ENCODE measurements around the gene UBE3B. TPM values are rescaled to one million over a fixed set of nuclear protein-coding genes. Genes with fewer than 3 reads are reported as not detected.
A peak's percentile ranks its signal among the peaks of the same experiment; 100 is the strongest.

Gene UBE3B
- total and polyA plus RNA-seq, 9 donors: 12.1 to 53.4 (median 33.2) TPM

DNA sequence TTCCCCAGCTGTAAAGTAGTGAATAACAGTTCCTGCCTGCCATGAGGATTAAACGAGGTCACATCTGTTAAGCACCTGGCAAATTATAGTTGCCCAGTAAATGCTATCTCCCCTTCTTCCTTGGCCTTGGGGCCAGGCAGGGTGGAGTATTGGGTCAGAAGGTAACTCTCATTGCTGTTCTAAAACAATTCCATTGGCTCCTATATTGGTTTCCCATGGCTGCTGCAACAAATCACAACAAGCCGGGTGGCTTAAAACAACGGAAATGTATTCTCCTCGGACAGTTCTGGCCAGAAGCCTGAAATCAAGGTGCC is 63.9 kb downstream of the UBE3B start:
- no peaks in the 10 kb centered on the region for H3K27me3 ChIP-seq
- DNase-seq: peak in 1 of 5 donors; percentile 38
- H3K4me1 ChIP-seq (ENCODE audit: insufficient read depth): peaks cover 5% of the 10 kb centered on the region
- no peak overlapping the region for H3K27ac ChIP-seq
- H3K4me3 ChIP-seq: no peak overlapping the region
- 21 to 32% (median 25%) methylated on average over 4 of the region's 4 CpGs for WGBS, 3 donors
- intact Hi-C loops (cut with DNase I): no loop called here
- TF ChIP-seq CTCF (IDR thresholded peaks at IDR 0.05) (no peak), POLR2A (IDR thresholded peaks at IDR 0.05) (no peak), EP300 (IDR thresholded peaks at IDR 0.05) (no peak)
- no peaks in the 10 kb centered on the region for H3K36me3 ChIP-seq
- no peaks in the 10 kb centered on the region for H3K9me3 ChIP-seq

DNA sequence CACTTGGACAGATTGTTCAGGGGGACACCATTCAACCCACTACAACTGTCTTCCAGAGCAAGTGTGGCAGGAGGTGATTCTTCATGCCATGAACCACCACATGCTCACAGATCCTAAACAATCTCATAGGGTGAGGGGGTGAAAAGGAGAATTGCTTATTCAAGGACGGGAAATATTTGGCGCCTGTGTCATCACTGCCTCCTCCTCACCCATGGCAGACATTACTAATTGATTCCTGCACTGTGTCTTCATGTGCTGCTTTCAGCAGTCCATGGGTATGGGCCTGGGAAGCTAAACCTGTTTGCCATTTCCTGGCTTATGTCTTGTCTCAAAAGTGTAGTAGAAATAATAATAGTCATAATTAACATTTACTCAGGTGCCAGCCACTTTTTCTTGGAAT is 64.6 kb downstream of the UBE3B start:
- H3K4me3 ChIP-seq: no peak overlapping the region
- no peaks in the 10 kb centered on the region for H3K27me3 ChIP-seq
- TF ChIP-seq CTCF (IDR thresholded peaks at IDR 0.05): no peak
- no peak for TF ChIP-seq POLR2A (IDR thresholded peaks at IDR 0.05)
- no peak for TF ChIP-seq EP300 (IDR thresholded peaks at IDR 0.05)
- H3K27ac ChIP-seq: no peak overlapping the region
- peaks cover 5% of the 10 kb centered on the region for H3K4me1 ChIP-seq (ENCODE audit: insufficient read depth)
- DNase-seq: no peak
- H3K9me3 ChIP-seq: no peaks in the 10 kb centered on the region
- intact Hi-C loops (cut with DNase I): no loop called here
- 30 to 60% (median 36%) methylated on average over 2 of the region's 2 CpGs for WGBS, 3 donors
- H3K36me3 ChIP-seq: no peaks in the 10 kb centered on the region

GRCh38 chr12:109542876-109543275 is 65.4 kb downstream of the UBE3B start:
- TF ChIP-seq EP300 (IDR thresholded peaks at IDR 0.05) (no peak), POLR2A (IDR thresholded peaks at IDR 0.05) (no peak), CTCF (IDR thresholded peaks at IDR 0.05) (no peak)
- no peak for DNase-seq
- intact Hi-C loops (cut with DNase I): no loop called here
- H3K9me3 ChIP-seq: no peaks in the 10 kb centered on the region
- no peaks in the 10 kb centered on the region for H3K27me3 ChIP-seq
- peaks cover 5% of the 10 kb centered on the region for H3K4me1 ChIP-seq (ENCODE audit: insufficient read depth)
- H3K36me3 ChIP-seq: no peaks in the 10 kb centered on the region
- 82 to 89% (median 87%) methylated on average over 6 of the region's 6 CpGs for WGBS, 3 donors
- no peak overlapping the region for H3K4me3 ChIP-seq
- no peak overlapping the region for H3K27ac ChIP-seq

- no peaks in the 10 kb centered on the region for H3K9me3 ChIP-seq
- no peak for TF ChIP-seq POLR2A (IDR thresholded peaks at IDR 0.05)
- H3K27ac ChIP-seq: no peak overlapping the region
- no peaks in the 10 kb centered on the region for H3K36me3 ChIP-seq
- intact Hi-C loops (cut with DNase I): no loop called here
- no peaks in the 10 kb centered on the region for H3K27me3 ChIP-seq
- H3K4me1 ChIP-seq (ENCODE audit: insufficient read depth): peaks cover 5% of the 10 kb centered on the region
- 66 to 73% (median 71%) methylated on average over 7 of the region's 7 CpGs for WGBS, 3 donors
- no peak overlapping the region for H3K4me3 ChIP-seq
- no peak for DNase-seq
These were observed 67.6 kb downstream of the UBE3B start for GRCh38 chr12:109544955-109545531.

DNA sequence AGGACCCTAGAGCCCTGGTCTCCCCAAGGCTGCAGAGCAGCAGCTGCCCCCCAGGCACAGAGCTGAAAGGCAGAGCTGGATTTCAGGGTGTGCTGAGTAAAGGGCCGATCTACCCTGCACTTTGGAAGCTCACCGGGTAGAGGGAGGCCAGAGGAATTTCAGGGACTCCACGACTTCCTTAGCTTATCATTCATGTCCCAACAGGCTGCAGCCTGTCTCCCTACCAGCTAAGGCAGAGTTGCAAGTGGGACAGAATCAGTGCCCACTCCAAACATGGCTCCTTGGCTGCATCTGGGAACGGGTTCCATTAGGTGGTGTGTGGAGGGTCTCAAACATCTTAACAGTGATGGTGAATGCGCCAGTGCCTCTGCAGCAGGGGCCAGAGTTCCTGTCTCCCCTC is 68.4 kb downstream of the UBE3B start:
- no peak overlapping the region for H3K4me3 ChIP-seq
- no peaks in the 10 kb centered on the region for H3K9me3 ChIP-seq
- intact Hi-C loops (cut with DNase I): no loop called here
- TF ChIP-seq POLR2A (IDR thresholded peaks at IDR 0.05): no peak
- TF ChIP-seq CTCF (IDR thresholded peaks at IDR 0.05): no peak
- TF ChIP-seq EP300 (IDR thresholded peaks at IDR 0.05): no peak
- H3K4me1 ChIP-seq (ENCODE audit: insufficient read depth): peaks cover 2% of the 10 kb centered on the region
- no peaks in the 10 kb centered on the region for H3K36me3 ChIP-seq
- WGBS, 3 donors: 48 to 61% (median 50%) methylated on average over 5 of the region's 5 CpGs
- no peak overlapping the region for H3K27ac ChIP-seq
- DNase-seq: no peak
- no peaks in the 10 kb centered on the region for H3K27me3 ChIP-seq
